Measurements from ENCODE around the gene RTTN. TPM values are rescaled to one million over a fixed set of nuclear protein-coding genes. Genes with fewer than 3 reads are reported as not detected.

RTTN gene
- total and polyA plus RNA-seq, 2 donors (not counting 3 experiments of a cell fraction or from before 2014, with no cell fraction given), result 3.1 to 17.4 TPM

DNA sequence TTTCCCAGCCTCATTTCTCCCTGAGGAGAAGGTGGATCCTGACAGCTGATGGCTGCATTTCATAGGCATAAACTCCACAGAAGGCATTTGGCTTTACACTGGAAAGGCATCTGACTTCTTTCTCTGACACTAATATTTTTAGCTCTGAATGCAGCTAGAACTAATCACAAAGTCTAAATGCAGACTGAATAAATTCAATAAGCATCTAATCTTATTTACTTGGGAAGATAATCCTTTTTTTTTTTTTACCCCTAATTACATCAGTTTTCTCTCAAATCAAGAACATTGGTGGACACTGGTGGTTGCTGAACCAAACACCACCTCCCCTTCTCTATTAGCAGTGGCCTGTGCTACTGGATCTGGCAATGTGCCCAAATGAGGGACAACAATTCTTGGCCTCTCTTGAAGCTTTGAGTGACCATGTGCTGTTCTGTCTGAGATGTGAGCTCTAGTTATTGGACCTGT lies 206.9 kb downstream of the RTTN start:
- no peaks in the 10 kb centered on the region for H3K9me1 ChIP-seq (replicated peaks; ENCODE audit: control insufficient read depth, extremely low read depth, insufficient read depth, low read length)
- ChIA-PET CTCF (no interaction called here), POLR2A (no interaction called here)
- no peak overlapping the region for H3K4me3 ChIP-seq (replicated peaks in 1 of 3; ENCODE audit: insufficient read depth in 1 of 3, low read depth in 1 of 3, low read length in 3 of 3)
- no peak for FAIRE-seq
- H4K20me1 ChIP-seq (replicated peaks; ENCODE audit: control insufficient read depth, extremely low read depth, insufficient read depth, low read length), result no peaks in the 10 kb centered on the region
- intact Hi-C loops (cut with micrococcal nuclease) (no loop called here), dilution Hi-C loops (cut with MboI; ENCODE audit: extremely low pct_ligation_motif_present, low sequenced_read_pairs) (no loop called here)
- no peaks in the 10 kb centered on the region for H3K27me3 ChIP-seq (ENCODE audit: control insufficient read depth in 2 of 2, insufficient read depth in 2 of 2, low read length in 2 of 2)
- BruUV-seq (replicated peaks), result no TSS peak
- no peak for TF ChIP-seq JUN (IDR thresholded peaks at IDR 0.05; ENCODE audit: borderline replicate concordance, insufficient read depth, insufficient read length, low read depth)
- TF ChIP-seq, protein P1, sequence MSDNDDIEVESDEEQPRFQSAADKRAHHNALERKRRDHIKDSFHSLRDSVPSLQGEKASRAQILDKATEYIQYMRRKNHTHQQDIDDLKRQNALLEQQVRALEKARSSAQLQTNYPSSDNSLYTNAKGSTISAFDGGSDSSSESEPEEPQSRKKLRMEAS (IDR thresholded peaks at IDR 0.05; ENCODE audit: insufficient read depth, insufficient read length), result no peak
- TF ChIP-seq MYC (IDR thresholded peaks at IDR 0.05; ENCODE audit: low read depth, low read length), result no peak
- no peaks in the 10 kb centered on the region for H3K36me3 ChIP-seq (ENCODE audit: control insufficient read depth in 2 of 2, extremely low read depth in 1 of 2, insufficient read depth in 2 of 2, low read length in 2 of 2)
- H3K4me1 ChIP-seq (ENCODE audit: control insufficient read depth, extremely low read depth, insufficient read depth, low read length), result no peaks in the 10 kb centered on the region
- H3K9me3 ChIP-seq (replicated peaks; ENCODE audit: control insufficient read depth, insufficient read depth, low read length), result no peaks in the 10 kb centered on the region
- H3K4me2 ChIP-seq (ENCODE audit: insufficient read depth, low read length), result no peak overlapping the region
- no peak overlapping the region for H3K9ac ChIP-seq (replicated peaks; ENCODE audit: extremely low read depth, insufficient read depth, low read length)
- no peaks in the 10 kb centered on the region for H3K79me2 ChIP-seq (ENCODE audit: control insufficient read depth, insufficient read depth, low read length)
- no peak for DNase-seq (ENCODE audit: low read depth, low spot score)
- no peak overlapping the region for H3K27ac ChIP-seq (ENCODE audit: insufficient read depth, low read depth, low read length)
- H2AFZ ChIP-seq (ENCODE audit: low read depth, low read length), result no peak overlapping the region

DNA sequence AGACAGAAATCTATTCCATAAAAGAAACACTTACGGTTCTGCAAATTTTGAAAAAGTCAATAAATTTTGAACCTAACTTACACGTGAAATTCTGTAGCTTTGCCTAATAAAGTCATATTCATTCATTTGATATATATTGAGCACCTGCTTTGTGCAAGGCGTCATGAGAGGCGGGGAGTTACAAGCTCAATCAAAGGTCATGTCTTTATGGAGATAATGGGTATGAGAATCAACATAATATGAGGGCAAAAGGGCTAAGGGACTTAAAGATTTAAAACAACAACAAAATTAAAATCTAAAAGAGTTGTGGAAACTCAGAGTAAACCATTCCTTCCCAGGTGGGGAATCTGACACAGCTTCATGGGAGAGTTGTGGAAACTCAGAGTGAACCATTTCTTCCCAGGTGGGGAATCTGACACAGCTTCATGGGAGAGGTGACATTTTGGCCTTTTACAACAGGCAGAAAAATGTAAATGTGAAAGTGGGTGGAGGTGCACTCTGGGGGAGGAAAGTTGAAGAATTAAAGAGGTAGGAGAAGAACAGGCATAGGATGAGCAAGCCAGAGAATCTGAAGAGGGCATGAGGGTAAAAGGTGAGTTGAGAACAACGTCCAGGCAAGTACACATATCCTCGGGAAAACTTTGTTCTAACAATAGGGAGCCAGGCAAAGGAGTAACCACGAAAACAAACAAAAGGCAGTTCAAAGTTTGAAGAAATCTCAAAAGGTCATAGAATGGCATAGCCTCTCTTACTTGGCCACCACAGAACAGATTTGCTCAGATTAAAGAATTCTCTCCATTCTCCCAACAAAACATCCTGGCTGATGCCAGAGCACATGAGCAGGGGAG lies 208.3 kb downstream of the RTTN start:
- Histone ChIP-seq H3K9me1 (replicated peaks; ENCODE audit: control insufficient read depth, extremely low read depth, insufficient read depth, low read length) (no peaks in the 10 kb centered on the region), H2AFZ (ENCODE audit: low read depth, low read length) (no peak overlapping the region), H3K79me2 (ENCODE audit: control insufficient read depth, insufficient read depth, low read length) (no peaks in the 10 kb centered on the region), H3K27ac (ENCODE audit: insufficient read depth, low read depth, low read length) (no peak overlapping the region), H3K4me2 (ENCODE audit: insufficient read depth, low read length) (no peak overlapping the region), H3K9ac (replicated peaks; ENCODE audit: extremely low read depth, insufficient read depth, low read length) (no peak overlapping the region), H3K4me1 (ENCODE audit: control insufficient read depth, extremely low read depth, insufficient read depth, low read length) (no peaks in the 10 kb centered on the region), H4K20me1 (replicated peaks; ENCODE audit: control insufficient read depth, extremely low read depth, insufficient read depth, low read length) (no peaks in the 10 kb centered on the region), H3K27me3 (ENCODE audit: control insufficient read depth in 2 of 2, insufficient read depth in 2 of 2, low read length in 2 of 2) (no peaks in the 10 kb centered on the region), H3K4me3 (replicated peaks in 1 of 3; ENCODE audit: insufficient read depth in 1 of 3, low read depth in 1 of 3, low read length in 3 of 3) (no peak overlapping the region), H3K36me3 (ENCODE audit: control insufficient read depth in 2 of 2, extremely low read depth in 1 of 2, insufficient read depth in 2 of 2, low read length in 2 of 2) (no peaks in the 10 kb centered on the region), H3K9me3 (replicated peaks; ENCODE audit: control insufficient read depth, insufficient read depth, low read length) (no peaks in the 10 kb centered on the region)
- POLR2A ChIA-PET, result no interaction called here
- intact Hi-C loops (cut with micrococcal nuclease) (no loop called here), dilution Hi-C loops (cut with MboI; ENCODE audit: extremely low pct_ligation_motif_present, low sequenced_read_pairs) (no loop called here)
- FAIRE-seq, result no peak
- CTCF ChIA-PET, result no interaction called here
- BruUV-seq (replicated peaks), result no TSS peak
- no peak for DNase-seq (ENCODE audit: low read depth, low spot score)
- TF ChIP-seq MYC (IDR thresholded peaks at IDR 0.05; ENCODE audit: low read depth, low read length) (no peak), POLR2AphosphoS5 (IDR thresholded peaks at IDR 0.05; ENCODE audit: insufficient read depth, low read depth, low read length) (no peak), POLR2A (IDR thresholded peaks at IDR 0.05; ENCODE audit: low read depth, low read length) (no peak), CTCF (IDR thresholded peaks at IDR 0.05; ENCODE audit: extremely low read depth in 1 of 2, insufficient read depth in 1 of 2, low read depth in 1 of 2, low read length in 2 of 2) (no peak), FOS (IDR thresholded peaks at IDR 0.05; ENCODE audit: borderline replicate concordance, insufficient read depth, low read length) (no peak), GATA2 (IDR thresholded peaks at IDR 0.05; ENCODE audit: insufficient read depth, insufficient read length, low read depth, low read length) (no peak), JUN (IDR thresholded peaks at IDR 0.05; ENCODE audit: borderline replicate concordance, insufficient read depth, insufficient read length, low read depth) (no peak)
- TF ChIP-seq, protein P1 (IDR thresholded peaks at IDR 0.05; ENCODE audit: insufficient read depth, insufficient read length), result no peak
